ENCODE results near the gene POLR3B.
"Not testable (repeated sequence)": the region's sequence is repeated elsewhere in the genome, so short reads cannot be mapped to it uniquely, and the experiment has no call there.

POLR3B gene

GRCh38 chr12:106461730-106462129, 104.2 kb downstream of the POLR3B start:
- no peak for DNase-seq (ENCODE audit: low spot score)

DNA sequence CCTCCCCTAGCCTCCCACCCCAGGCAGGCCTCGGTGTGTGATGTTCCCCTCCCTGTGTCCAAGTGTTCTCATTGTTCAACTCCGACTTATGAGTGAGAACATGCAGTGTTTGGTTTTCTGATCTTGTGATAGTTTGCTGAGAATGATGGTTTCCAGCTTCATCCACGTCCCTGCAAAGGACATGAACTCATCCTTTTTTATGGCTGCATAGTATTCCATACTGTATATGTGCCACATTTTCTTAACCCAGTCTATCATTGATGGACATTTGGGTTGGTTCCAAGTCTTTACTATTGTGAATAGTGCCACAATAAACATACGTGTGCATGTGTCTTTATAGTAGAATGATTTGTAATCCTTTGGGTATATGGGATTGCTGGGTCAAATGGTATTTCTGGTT, 108.1 kb downstream of the POLR3B start:
- not testable (repeated sequence) for DNase-seq (ENCODE audit: low spot score)

- DNase-seq (ENCODE audit: low spot score), result not testable (repeated sequence)
These were observed 118.1 kb downstream of the POLR3B start for GRCh38 chr12:106475662-106476061.

DNA sequence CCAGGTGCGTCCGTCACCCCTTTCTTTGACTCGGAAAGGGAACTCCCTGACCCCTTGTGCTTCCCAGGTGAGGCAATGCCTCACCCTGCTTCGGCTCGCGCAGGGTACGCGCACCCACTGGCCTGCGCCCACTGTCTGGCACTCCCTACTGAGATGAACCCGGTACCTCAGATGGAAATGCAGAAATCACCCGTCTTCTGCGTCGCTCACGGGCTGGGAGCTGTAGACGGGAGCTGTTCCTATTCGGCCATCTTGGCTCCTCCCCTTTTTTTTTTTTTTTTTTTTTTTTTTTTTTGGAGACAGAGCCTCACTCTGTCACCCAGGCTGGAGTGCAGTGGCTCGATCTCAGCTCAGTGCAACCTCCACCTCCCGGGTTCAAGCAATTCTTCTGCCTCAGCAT, 120.1 kb downstream of the POLR3B start:
- DNase-seq (ENCODE audit: low spot score), result not testable (repeated sequence)

DNA sequence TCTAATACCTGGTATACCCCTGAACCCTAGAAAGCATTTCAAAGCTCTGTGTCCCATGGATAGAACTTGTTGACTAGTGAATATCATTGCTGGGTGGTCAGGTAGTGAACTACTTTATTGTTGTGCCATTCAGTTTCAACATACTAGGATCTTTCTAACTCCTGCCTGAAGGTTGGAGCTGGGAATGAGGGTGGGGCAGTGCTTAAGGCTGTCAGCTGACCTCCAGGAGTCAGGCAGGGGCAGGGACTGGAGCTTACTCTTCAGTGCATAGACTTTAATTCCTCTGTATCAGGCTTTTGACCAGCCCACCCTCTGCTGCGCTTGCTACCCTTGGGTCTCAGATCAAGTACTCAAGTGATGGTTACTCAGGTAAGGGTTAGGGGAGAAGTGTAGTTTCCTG, 122.7 kb downstream of the POLR3B start:
- DNase-seq (ENCODE audit: low spot score), result no peak

GRCh38 chr12:106481246-106481645, 123.7 kb downstream of the POLR3B start:
- no peak for DNase-seq (ENCODE audit: low spot score)

DNA sequence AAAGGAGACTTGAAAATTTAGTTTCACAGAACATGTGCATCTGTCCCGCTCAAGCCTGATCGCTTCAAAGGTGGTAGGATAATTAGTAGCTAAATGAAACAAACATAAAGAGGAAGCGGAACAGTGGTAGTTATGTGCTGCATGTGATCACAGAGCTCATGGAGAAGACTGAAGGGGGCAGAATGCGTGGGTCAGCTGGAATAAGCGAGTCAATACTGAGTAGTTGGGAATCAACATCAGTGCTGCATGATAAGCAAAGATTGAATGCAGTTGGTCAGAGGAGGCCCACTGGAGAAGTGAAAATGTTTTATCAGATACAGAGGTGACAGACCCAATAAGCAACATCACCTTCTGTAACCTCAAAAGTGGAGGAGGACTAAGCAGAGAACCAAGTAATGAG, 130.1 kb downstream of the POLR3B start:
- no peak for DNase-seq (ENCODE audit: low spot score)

DNA sequence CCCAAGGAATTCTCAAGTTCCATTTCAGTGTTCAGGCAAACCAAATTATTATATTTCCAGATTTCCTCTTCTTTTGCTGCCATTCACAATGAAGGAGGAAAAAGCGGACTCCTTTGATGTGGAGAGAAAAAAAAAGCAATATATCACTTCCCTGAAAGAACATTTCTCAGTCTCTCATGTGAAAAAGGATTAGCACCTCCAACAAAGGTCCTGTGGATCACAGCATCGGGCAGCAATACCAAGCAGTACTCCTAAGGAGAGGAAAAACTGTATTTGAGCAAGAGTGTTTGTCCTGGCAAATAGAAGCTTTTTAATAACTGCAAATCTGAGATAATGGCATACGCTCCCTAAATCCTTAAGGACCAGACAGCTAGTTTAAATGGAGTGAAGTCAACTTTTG, 131.3 kb downstream of the POLR3B start:
- DNase-seq (ENCODE audit: low spot score), result no peak

GRCh38 chr12:106490264-106490663, 132.7 kb downstream of the POLR3B start:
- no peak for DNase-seq (ENCODE audit: low spot score)

GRCh38 chr12:106492857-106493256, 135.3 kb downstream of the POLR3B start:
- no peak for DNase-seq (ENCODE audit: low spot score)

GRCh38 chr12:106493531-106493930, 136.0 kb downstream of the POLR3B start:
- DNase-seq (ENCODE audit: low spot score), result no peak

- DNase-seq (ENCODE audit: low spot score), result no peak
These were observed 137.9 kb downstream of the POLR3B start for GRCh38 chr12:106495354-106495965.

- no peak for DNase-seq (ENCODE audit: low spot score)
These were observed 140.5 kb downstream of the POLR3B start for GRCh38 chr12:106498056-106498455.

- DNase-seq (ENCODE audit: low spot score), result no peak
These were observed 142.1 kb downstream of the POLR3B start for GRCh38 chr12:106499628-106500027.

- no peak for DNase-seq (ENCODE audit: low spot score)
These were observed 149.1 kb downstream of the POLR3B start for GRCh38 chr12:106506691-106507090.

DNA sequence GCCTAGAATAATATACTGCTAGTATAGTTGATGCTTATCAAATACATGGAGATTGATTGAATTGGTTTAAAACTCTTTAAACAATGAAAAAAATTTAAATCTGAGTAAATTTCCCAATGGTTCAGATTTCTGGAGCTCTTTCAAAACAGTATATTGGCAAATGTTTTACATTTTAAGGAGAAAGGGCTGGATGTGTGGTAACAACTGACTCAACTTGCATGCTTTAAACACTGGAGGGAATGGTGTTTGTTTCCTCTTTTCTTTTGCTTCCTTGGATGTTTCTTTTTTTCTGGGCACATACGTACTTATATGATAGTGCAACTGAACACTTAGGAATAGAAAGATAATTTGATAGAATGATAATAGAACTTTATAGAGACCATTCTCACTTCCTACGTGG, 151.4 kb downstream of the POLR3B start:
- no peak for DNase-seq (ENCODE audit: low spot score)

DNA sequence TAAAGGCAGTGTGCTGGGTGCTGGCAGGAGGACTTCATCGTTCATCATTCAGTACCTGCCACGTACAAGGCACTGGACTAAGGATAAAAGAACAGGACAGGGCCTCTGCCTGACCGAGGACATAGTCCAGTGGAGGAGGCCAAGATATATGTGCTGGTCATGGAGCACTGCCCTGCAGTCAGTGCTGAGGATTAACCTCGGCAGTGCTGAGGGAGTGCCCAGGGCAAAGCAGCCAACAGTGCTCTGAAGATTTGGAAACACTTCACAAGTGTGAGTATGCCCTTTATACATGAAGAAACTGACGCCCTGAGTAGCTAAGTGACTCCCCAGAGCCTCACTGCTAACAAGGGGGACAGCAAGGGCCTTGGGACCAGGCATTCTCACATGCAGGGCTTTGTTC, 153.8 kb downstream of the POLR3B start:
- DNase-seq (ENCODE audit: low spot score), result no peak

- no peak for DNase-seq (ENCODE audit: low spot score)
These were observed 159.8 kb downstream of the POLR3B start for GRCh38 chr12:106517314-106517713.

GRCh38 chr12:106519607-106520021, 162.1 kb downstream of the POLR3B start:
- DNase-seq (ENCODE audit: low spot score), result no peak

DNA sequence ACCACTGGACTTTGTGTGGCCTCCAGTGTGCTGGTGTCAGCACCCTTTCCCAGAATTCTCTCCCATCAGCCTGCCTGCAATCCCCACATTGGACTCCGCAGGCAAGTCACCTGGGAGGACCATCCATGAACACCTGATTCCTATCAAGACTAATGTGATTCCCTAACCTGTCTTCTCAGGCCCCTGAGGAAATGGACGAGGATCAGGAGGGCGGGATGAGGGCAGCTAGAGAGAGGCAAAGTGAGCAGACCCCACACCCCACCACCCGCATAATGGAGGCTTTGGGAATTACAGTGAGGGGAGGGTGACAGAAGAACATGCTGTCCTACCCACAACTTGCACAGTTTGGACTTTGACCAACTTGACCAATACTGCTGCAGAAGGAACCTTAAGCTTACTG, 164.4 kb downstream of the POLR3B start:
- no peak for DNase-seq (ENCODE audit: low spot score)

DNA sequence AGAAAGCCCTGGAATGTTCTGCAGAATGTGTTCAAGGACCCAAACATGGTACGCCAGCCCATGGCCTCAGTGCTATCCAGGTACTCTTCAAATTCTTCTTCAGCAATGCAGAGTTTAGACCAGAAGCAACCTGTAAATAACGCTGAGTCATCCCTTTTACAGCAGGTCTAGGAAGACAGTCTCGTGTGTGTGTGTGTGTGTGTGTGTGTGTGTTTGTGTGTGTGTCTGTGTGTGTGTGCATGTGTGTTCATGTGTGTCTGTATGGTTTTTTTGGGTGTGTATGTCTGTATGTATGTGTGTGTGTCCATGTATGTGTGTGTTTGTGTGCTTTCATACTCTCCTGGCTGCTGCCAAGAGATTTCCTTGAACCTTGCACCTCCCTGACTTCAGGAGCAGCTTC, 165.2 kb downstream of the POLR3B start:
- DNase-seq (ENCODE audit: low spot score), result no peak

GRCh38 chr12:106527356-106527755, 169.8 kb downstream of the POLR3B start:
- no peak for DNase-seq (ENCODE audit: low spot score)

GRCh38 chr12:106541201-106541600, 183.7 kb downstream of the POLR3B start:
- no peak for DNase-seq (ENCODE audit: low spot score)

- no peak for DNase-seq (ENCODE audit: low spot score)
These were observed 193.9 kb downstream of the POLR3B start for GRCh38 chr12:106551410-106551809.

GRCh38 chr12:106552228-106552627, 194.7 kb downstream of the POLR3B start:
- DNase-seq (ENCODE audit: low spot score), result no peak
